ENCODE results near the gene TRH. TPM values are rescaled to one million over a fixed set of nuclear protein-coding genes. Genes with fewer than 3 reads are reported as not detected.
A peak's percentile ranks its signal among the peaks of the same experiment; 100 is the strongest.
"Not testable (repeated sequence)": the region's sequence is repeated elsewhere in the genome, so short reads cannot be mapped to it uniquely, and the experiment has no call there.

The TRH gene
- total and polyA plus RNA-seq, 12 donors, result 0.01 to 0.28 TPM; not detected in 10

DNA sequence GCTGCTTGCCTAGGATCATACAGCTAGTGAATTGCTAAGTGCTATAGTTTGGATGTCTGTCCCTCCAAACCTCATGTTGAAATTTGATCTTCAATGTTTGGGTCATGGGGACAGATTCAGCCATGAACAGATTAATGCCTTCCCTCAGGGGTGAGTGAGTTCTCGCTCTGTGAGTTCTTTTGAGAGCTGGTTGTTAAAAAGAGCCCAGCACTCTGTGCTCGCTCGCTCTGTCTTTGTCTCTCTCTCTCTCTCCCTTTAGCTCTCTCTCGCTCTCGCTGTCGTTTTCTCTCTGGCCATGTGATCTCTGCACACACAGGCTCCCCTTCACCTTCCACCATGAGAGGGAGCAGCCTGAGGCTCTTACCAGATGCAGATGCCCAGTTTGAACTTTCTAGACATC, 14.9 kb downstream of the TRH start:
- DNase-seq (no peak), ATAC-seq (no peak)
- Histone ChIP-seq H3K4me3 (no peak overlapping the region), H3K27ac (no peak overlapping the region), H3K36me3 (no peaks in the 10 kb centered on the region), H3K9me3 (peaks cover 0 to 5% (median 0%) of the 10 kb centered on the region in 11 donors), H3K27me3 (peaks cover 0 to 13% (median 0%) of the 10 kb centered on the region in 7 donors), H3K4me1 (no peaks in the 10 kb centered on the region)
- WGBS, 2 donors, result 70 to 71% methylated on average over 6 of the region's 6 CpGs
- intact Hi-C loops (cut with DNase I), result no loop called here
- TF ChIP-seq, protein P1, sequence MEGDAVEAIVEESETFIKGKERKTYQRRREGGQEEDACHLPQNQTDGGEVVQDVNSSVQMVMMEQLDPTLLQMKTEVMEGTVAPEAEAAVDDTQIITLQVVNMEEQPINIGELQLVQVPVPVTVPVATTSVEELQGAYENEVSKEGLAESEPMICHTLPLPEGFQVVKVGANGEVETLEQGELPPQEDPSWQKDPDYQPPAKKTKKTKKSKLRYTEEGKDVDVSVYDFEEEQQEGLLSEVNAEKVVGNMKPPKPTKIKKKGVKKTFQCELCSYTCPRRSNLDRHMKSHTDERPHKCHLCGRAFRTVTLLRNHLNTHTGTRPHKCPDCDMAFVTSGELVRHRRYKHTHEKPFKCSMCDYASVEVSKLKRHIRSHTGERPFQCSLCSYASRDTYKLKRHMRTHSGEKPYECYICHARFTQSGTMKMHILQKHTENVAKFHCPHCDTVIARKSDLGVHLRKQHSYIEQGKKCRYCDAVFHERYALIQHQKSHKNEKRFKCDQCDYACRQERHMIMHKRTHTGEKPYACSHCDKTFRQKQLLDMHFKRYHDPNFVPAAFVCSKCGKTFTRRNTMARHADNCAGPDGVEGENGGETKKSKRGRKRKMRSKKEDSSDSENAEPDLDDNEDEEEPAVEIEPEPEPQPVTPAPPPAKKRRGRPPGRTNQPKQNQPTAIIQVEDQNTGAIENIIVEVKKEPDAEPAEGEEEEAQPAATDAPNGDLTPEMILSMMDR (IDR thresholded peaks at IDR 0.05), result no peak

DNA sequence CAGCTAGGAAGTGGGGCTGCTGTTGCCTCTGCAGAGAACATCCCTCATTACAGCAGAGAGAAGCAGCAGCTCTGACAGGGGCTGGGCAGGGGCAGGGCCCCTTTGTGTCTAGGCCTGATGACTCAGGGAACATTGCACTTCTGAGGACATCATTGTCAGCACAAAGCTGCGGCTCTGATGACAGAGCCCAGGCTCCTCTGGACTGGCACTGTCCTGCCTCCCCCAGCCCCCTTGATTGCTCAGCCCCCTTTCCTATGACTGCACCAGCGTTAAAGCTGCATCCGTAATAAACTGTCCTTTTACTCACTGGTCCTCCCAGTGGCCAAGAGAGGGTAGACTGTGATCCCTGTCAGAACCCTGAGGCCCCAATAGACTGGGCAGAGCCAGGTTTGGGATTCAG, 18.3 kb downstream of the TRH start:
- H3K4me1 ChIP-seq, result no peaks in the 10 kb centered on the region
- no peaks in the 10 kb centered on the region for H3K36me3 ChIP-seq
- DNase-seq (no peak), ATAC-seq (peak in 4 of 8 donors; percentile 30 to 51 (median 38))
- no peak overlapping the region for H3K4me3 ChIP-seq
- peaks cover 0 to 37% (median under 1%) of the 10 kb centered on the region in 7 donors for H3K27me3 ChIP-seq
- H3K27ac ChIP-seq, result no peak overlapping the region
- intact Hi-C loops (cut with DNase I), result loop anchor here in 4 of 10 donors (5.0 to 10.0 kb wide), 4 partner anchors 40 to 50 kb away; no protein-coding TSS in a partner anchor
- TF ChIP-seq, protein P1 (IDR thresholded peaks at IDR 0.05), result peak in 3 of 9 donors; percentile 28 to 32 (median 29)
- peaks cover 0 to 5% (median 0%) of the 10 kb centered on the region in 11 donors for H3K9me3 ChIP-seq
- WGBS, 2 donors, result 39 to 47% methylated on average over 3 of the region's 3 CpGs

DNA sequence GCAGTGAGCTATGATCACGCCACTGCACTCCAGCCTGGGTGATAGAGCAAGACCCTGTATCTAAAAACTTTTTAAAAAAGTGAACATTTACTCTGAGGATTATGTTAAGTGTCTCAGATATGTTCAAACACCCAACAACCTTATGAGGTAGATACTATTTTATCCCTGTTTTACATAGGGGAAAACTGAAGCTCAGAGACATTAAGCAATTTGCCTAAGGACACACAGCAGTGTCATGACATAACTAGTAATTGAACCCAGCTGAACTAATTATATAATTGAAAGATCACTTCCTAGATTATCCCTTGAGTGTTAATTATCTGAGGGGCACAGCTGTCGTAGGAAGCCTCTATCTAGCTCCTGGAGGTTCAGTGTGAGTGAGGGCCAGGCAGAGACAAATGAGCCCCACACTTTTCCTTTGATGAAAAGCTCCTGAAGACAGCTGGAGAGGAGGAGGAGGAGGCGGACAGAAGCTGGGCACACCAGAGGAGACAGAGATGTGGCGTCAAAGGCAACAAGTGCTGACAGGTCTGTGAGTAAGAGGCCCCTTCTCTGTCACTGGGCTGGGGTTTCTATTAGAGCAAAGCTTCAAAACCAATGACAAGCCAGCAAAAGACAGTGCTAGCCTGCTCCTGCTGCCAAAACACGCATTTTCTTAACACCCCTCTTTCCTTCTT, 20.5 kb downstream of the TRH start:
- H3K27ac ChIP-seq, result no peak overlapping the region
- intact Hi-C loops (cut with DNase I), result loop anchor here in 4 of 10 donors (5.0 to 10.0 kb wide), 4 partner anchors 43 to 53 kb away; no protein-coding TSS in a partner anchor
- peaks cover 0 to 5% (median 0%) of the 10 kb centered on the region in 11 donors for H3K9me3 ChIP-seq
- TF ChIP-seq, protein P1 (IDR thresholded peaks at IDR 0.05), result no peak
- WGBS, 2 donors, result 64 to 66% methylated on average over 5 of the region's 5 CpGs
- DNase-seq (no peak), ATAC-seq (no peak)
- H3K27me3 ChIP-seq, result peaks cover 0 to 46% (median 10%) of the 10 kb centered on the region in 7 donors
- no peak overlapping the region for H3K4me3 ChIP-seq
- no peaks in the 10 kb centered on the region for H3K4me1 ChIP-seq
- H3K36me3 ChIP-seq, result no peaks in the 10 kb centered on the region

DNA sequence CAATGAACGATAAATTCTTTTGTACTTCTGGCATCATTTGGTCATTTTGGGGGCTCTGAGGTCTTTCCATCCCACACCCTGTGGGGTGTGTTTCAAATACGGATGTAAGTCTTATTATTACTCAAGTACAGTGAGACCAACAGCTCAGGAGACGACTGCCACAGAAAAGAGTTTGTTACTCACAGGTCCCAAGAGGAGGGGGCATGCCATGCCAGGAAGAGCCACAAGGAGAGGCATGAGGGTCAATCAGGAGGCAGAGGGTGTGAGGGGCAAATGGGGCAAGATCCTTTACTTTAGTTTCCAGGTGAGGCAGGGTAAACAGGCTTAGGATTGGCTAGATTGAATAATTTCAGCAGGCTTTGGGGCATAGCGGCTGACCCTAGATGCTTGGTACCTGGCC, 21.6 kb downstream of the TRH start:
- intact Hi-C loops (cut with DNase I), result loop anchor here in 1 of 10 donors (10.0 kb wide), 1 partner anchor 51 kb away; no protein-coding TSS in a partner anchor
- no peak for ATAC-seq
- 86 to 92% methylated on average over 4 of the region's 4 CpGs for WGBS, 2 donors
- Histone ChIP-seq H3K27ac (no peak overlapping the region), H3K4me3 (no peak overlapping the region), H3K4me1 (no peaks in the 10 kb centered on the region), H3K27me3 (peaks cover 0 to 46% (median 10%) of the 10 kb centered on the region in 7 donors), H3K36me3 (no peaks in the 10 kb centered on the region), H3K9me3 (peaks cover 0 to 3% (median 0%) of the 10 kb centered on the region in 11 donors)
- TF ChIP-seq, protein P1 (IDR thresholded peaks at IDR 0.05), result no peak
- DNase-seq, result no peak

DNA sequence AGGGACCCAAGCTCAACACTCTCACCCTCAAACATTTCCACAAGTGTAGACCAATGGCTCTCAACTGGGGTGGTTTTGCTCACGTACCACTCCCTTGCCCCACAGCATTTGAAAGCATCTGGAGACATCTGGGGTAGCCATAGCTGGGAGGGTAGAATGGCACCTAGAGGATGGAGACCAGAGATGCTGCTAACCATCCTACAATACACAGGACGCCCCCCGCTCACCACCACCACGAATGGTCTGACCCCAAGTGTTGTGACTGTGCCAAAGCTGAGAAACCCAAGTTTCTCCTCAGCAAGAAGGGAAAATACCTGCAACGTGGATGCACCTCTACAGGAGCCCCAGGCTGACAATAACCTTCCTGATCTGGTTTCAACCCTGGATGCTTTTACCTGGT, 24.7 kb downstream of the TRH start:
- H3K4me1 ChIP-seq, H3K4me3 ChIP-seq, H3K36me3 ChIP-seq, ATAC-seq, DNase-seq, H3K9me3 ChIP-seq, H3K27ac ChIP-seq: not testable (repeated sequence)
- 68 to 80% methylated on average over 5 of the region's 5 CpGs for WGBS, 2 donors
- intact Hi-C loops (cut with DNase I), result loop anchor here in 1 of 10 donors (10.0 kb wide), 1 partner anchor 54 kb away; no protein-coding TSS in a partner anchor
- peaks cover 0 to 51% (median 13%) of the 10 kb centered on the region in 7 donors for H3K27me3 ChIP-seq
